HepG2 (cell line): ENCODE measurements around the gene RSPH10B. TPM values are rescaled to one million over a fixed set of nuclear protein-coding genes. Genes with fewer than 3 reads are reported as not detected.
"Not testable (repeated sequence)": the region's sequence is repeated elsewhere in the genome, so short reads cannot be mapped to it uniquely, and the experiment has no call there.

Source experiments
- ATAC-seq: fragments of 200-7000 bp; cut with Tn5 transposase; 3 replicates; pipeline ENCODE4 v1.9.1; 2020; ENCODE audit warnings: mild to moderate bottlenecking, moderate library complexity
- BruUV-seq: library from RNA; stranded (reverse); fragments of 400-500 nt; replicated peaks from 2 replicates; lab custom pipeline; 2021; lab: Mats Ljungman, UMichigan
- CTCF ChIA-PET: fragments of 300-600 bp; formaldehyde crosslinking; extraction: SDS; loops from one replicate; lab custom pipeline; 2021; ENCODE audit warnings: low total read pairs, inconsistent platforms, low intra/inter-chr PET ratio; lab: Yijun Ruan, JAX
- POLR2A ChIA-PET: fragments of 350-600 bp; sonication (Branson Sonifier 250); formaldehyde crosslinking; loops from one replicate; lab custom pipeline; 2020; ENCODE audit warnings: antibody characterized with exemption, inconsistent platforms; lab: Yijun Ruan, JAX
- DNase-seq: peaks from one replicate; pipeline ENCODE4 v3.0.0-alpha.2; 2015; ENCODE audit warnings: low spot score
- FAIRE-seq: peaks from 3 replicates; lab custom pipeline; 2011; peaks lifted over from hg19 to GRCh38; lab: Jason Lieb, UNC
- H2AFZ ChIP-seq: one replicate; pipeline ENCODE4 v1.6.1; 2011; ENCODE audit warnings: low read length, inconsistent platforms
- H3K27ac ChIP-seq: fragments of 300-600 bp; 3 replicates; pipeline ENCODE4 v1.8.0; 2011; ENCODE audit warnings: mixed run types, mild to moderate bottlenecking, mixed read lengths, low read length, inconsistent platforms; ENCODE audit not compliant: insufficient read depth; ENCODE audit errors: extremely low read length
- H3K27me3 ChIP-seq, 2 experiments: fragments of 200-600 bp in 1 of 2; 2 replicates in 1 of 2; 3 replicates in 1 of 2; pipeline versions ENCODE4 v1.6.0 to v1.8.0; 2011; ENCODE audit warnings: low read length in 2 of 2, mild to moderate bottlenecking in 2 of 2, moderate library complexity in 2 of 2, inconsistent platforms in 1 of 2; ENCODE audit not compliant: insufficient read depth in 2 of 2, control insufficient read depth in 1 of 2
- H3K36me3 ChIP-seq, 2 experiments: fragments of 200-600 bp in 1 of 2; replicated peaks in 1 of 2; 2 replicates in 1 of 2; 3 replicates in 1 of 2; pipeline versions ENCODE4 v1.5.1 to v1.8.0; 2011; ENCODE audit warnings: low read length in 2 of 2, inconsistent platforms in 1 of 2; ENCODE audit not compliant: insufficient read depth in 2 of 2, control insufficient read depth in 1 of 2
- H3K4me1 ChIP-seq: 2 replicates; pipeline ENCODE4 v1.5.1; 2012; ENCODE audit warnings: low read length, inconsistent platforms; ENCODE audit not compliant: insufficient read depth
- H3K4me2 ChIP-seq: 2 replicates; pipeline ENCODE4 v1.6.0; 2011; ENCODE audit warnings: low read depth, low read length, inconsistent platforms
- H3K4me3 ChIP-seq, 3 experiments: fragments of 200-600 bp in 1 of 3; sonication (generic), shearing (Covaris generic) in 1 of 3; replicated peaks in 1 of 3; 2 replicates each; pipeline ENCODE4 v1.5.1; 2011 to 2016; ENCODE audit warnings: low read length in 3 of 3, inconsistent platforms in 2 of 3, low read depth in 2 of 3, mild to moderate bottlenecking in 2 of 3, control low read depth in 1 of 3, mixed read lengths in 1 of 3; ENCODE audit not compliant: insufficient read depth in 1 of 3
- H3K79me2 ChIP-seq: one replicate; pipeline ENCODE4 v1.6.1; 2011; ENCODE audit warnings: low read length, inconsistent platforms; ENCODE audit not compliant: insufficient read depth
- H3K9ac ChIP-seq: 2 replicates; pipeline ENCODE4 v1.6.0; 2011; ENCODE audit warnings: mild to moderate bottlenecking, low read depth, low read length, inconsistent platforms; ENCODE audit not compliant: insufficient read depth
- H3K9me3 ChIP-seq: 2 replicates; pipeline ENCODE4 v1.5.1; 2012; ENCODE audit warnings: mild to moderate bottlenecking, low read length
- H4K20me1 ChIP-seq: 2 replicates; pipeline ENCODE4 v1.6.0; 2011; ENCODE audit warnings: inconsistent platforms, mild to moderate bottlenecking, low read length, moderate library complexity; ENCODE audit not compliant: insufficient read depth
- WGBS: methylation state at CpG from one replicate; pipeline ENCODE4 v1.1.6; 2017; ENCODE audit warnings: low lambda C conversion rate; 5-methylcytosine and 5-hydroxymethylcytosine counted together
- in situ Hi-C: cut with HindIII; loops from 2 replicates; pipeline ENCODE4 v1.10.0; 2017; ENCODE audit warnings: low pct_unique_long_range_greater_than_20kb; ENCODE audit not compliant: extremely low pct_ligation_motif_present
- intact Hi-C: fragments of 100-400 bp; cut with micrococcal nuclease; formaldehyde crosslinking; loops from one replicate; pipeline ENCODE4 v1.10.0; 2022; ENCODE audit not compliant: unreplicated experiment
- polyA plus RNA-seq, 8 experiments: library from polyadenylated mRNA; depleted of rRNA in 3 of 8; stranded (reverse) in 7 of 8; unstranded in 1 of 8; fragments of >200 nt; fragmentation: Illumina TruSeq in 4 of 8; extraction: Trizol in 4 of 8; gene quantifications; 2 replicates each; pipeline versions ENCODE4 v1.2.1 to v1.2.3, GENCODE V29; 2011 to 2016; ENCODE audit warnings: low read depth in 4 of 8, missing spikeins in 1 of 8, mixed read lengths in 1 of 8; ENCODE audit not compliant: insufficient read depth in 1 of 8
- small RNA-seq, 3 experiments: library from RNA; depleted of rRNA; stranded (forward); fragments of <200 nt; gene quantifications; one replicate each; pipeline ENCODE3, GENCODE V24; 2012; ENCODE audit warnings: low read depth in 2 of 3, low replicate concordance in 1 of 3; ENCODE audit not compliant: insufficient read length in 3 of 3, insufficient read depth in 2 of 3
- total RNA-seq, 5 experiments: library from RNA; depleted of rRNA; stranded (reverse); fragments of >200 nt; fragmentation: Illumina TruSeq; extraction: Trizol; gene quantifications; 2 replicates each; pipeline ENCODE4 v1.2.3, GENCODE V29; 2016; ENCODE audit warnings: low read depth in 1 of 5

RSPH10B gene
- total and polyA plus RNA-seq, 2 of the 13 experiments (the other 11 are each of a cell fraction or from before 2014, with no cell fraction given): not detected

DNA sequence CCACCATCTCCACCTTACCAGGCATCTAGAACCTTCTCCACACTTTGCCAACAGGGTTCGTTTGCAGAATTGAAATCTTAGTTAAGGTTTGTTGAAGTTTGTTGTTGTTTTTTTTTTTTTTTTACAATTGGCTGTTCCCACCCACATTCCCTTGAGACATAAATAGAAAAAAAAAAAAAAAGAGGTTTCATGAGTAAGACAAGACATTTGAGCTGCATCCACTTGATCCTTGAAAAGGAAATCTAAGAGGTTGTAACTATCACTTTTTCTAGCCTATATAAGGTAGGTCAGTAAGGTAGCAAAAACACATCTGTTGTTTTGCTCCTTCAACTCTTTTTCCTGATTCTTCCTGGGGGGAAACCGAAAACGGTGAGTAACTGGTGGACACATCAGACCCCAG lies 90.9 kb downstream of the RSPH10B start:
- H3K79me2 ChIP-seq, H3K4me3 ChIP-seq, ATAC-seq, H3K27me3 ChIP-seq, H3K9ac ChIP-seq, FAIRE-seq, H2AFZ ChIP-seq, H3K4me2 ChIP-seq, H3K36me3 ChIP-seq, in situ Hi-C loops, intact Hi-C loops, POLR2A ChIA-PET, CTCF ChIA-PET, H3K9me3 ChIP-seq, H4K20me1 ChIP-seq, H3K27ac ChIP-seq, BruUV-seq, DNase-seq, H3K4me1 ChIP-seq: not testable (repeated sequence)
- WGBS: 1% methylated on average over 3 of the region's 3 CpGs

Small RNAs within 50 kb of the gene (small RNA-seq; reads per million reads assigned to genes)
- gene RF00019: 0 reads per million in 3 experiments
- gene SNORA80D: 7.3 to 59.0 (median 10.1) reads per million in 3 experiments

Other genes with a start within 250 kb of the RSPH10B start
- 25.9 and 29.4 TPM in 2 replicates for gene RNF216, start 189.0 kb downstream of the RSPH10B start, total RNA-seq (2016; rRNA removed; fragmentation: Illumina TruSeq; extraction: Trizol)
- 26.3 and 29.9 TPM in 2 replicates for gene RNF216, start 189.0 kb downstream of the RSPH10B start, polyA plus RNA-seq (2011; rRNA removed)
- not detected in 2 replicates for gene OCM, start 89.9 kb downstream of the RSPH10B start, total RNA-seq (2016; rRNA removed; fragmentation: Illumina TruSeq; extraction: Trizol)
- not detected in 2 replicates for gene OCM, start 89.9 kb downstream of the RSPH10B start, polyA plus RNA-seq (2011; rRNA removed)
- 66.7 and 74.3 TPM in 2 replicates for gene CCZ1, start 72.0 kb downstream of the RSPH10B start, total RNA-seq (2016; rRNA removed; fragmentation: Illumina TruSeq; extraction: Trizol)
- 17.4 and 19.1 TPM in 2 replicates for gene CCZ1, start 72.0 kb downstream of the RSPH10B start, polyA plus RNA-seq (2011; rRNA removed)
- 11.4 and 13.9 TPM in 2 replicates for gene PMS2, start 38.4 kb upstream of the RSPH10B start, total RNA-seq (2016; rRNA removed; fragmentation: Illumina TruSeq; extraction: Trizol)
- 6.2 and 6.3 TPM in 2 replicates for gene PMS2, start 38.4 kb upstream of the RSPH10B start, polyA plus RNA-seq (2011; rRNA removed)
- 84.9 and 97.2 TPM in 2 replicates for gene AIMP2, start 38.6 kb upstream of the RSPH10B start, total RNA-seq (2016; rRNA removed; fragmentation: Illumina TruSeq; extraction: Trizol)
- gene AIMP2, start 38.6 kb upstream of the RSPH10B start, polyA plus RNA-seq (2011; rRNA removed): 38.2 and 41.0 TPM in 2 replicates
- gene ANKRD61, start 60.7 kb upstream of the RSPH10B start, total RNA-seq (2016; rRNA removed; fragmentation: Illumina TruSeq; extraction: Trizol): 0.13 TPM in 1 of 2 replicates, not detected in the other
- 0.24 TPM in 1 of 2 replicates, not detected in the other for gene ANKRD61, start 60.7 kb upstream of the RSPH10B start, polyA plus RNA-seq (2011; rRNA removed)
- gene EIF2AK1, start 88.5 kb upstream of the RSPH10B start, total RNA-seq (2016; rRNA removed; fragmentation: Illumina TruSeq; extraction: Trizol): 71.4 and 103 TPM in 2 replicates
- 112 and 115 TPM in 2 replicates for gene EIF2AK1, start 88.5 kb upstream of the RSPH10B start, polyA plus RNA-seq (2011; rRNA removed)
- gene USP42, start 134.3 kb upstream of the RSPH10B start, total RNA-seq (2016; rRNA removed; fragmentation: Illumina TruSeq; extraction: Trizol): 2.7 and 3.2 TPM in 2 replicates
- gene USP42, start 134.3 kb upstream of the RSPH10B start, polyA plus RNA-seq (2011; rRNA removed): 3.3 and 3.4 TPM in 2 replicates